Measurements from ENCODE around the gene EIF2AK3.

The EIF2AK3 gene

GRCh38 chr2:88540346-88540745 is 86.9 kb downstream of the EIF2AK3 start:
- no peak for TF ChIP-seq CTCF (IDR thresholded peaks at IDR 0.05)
- Histone ChIP-seq H3K27ac (no peak overlapping the region), H3K9me3 (no peaks in the 10 kb centered on the region), H3K27me3 (peaks cover 12% of the 10 kb centered on the region), H3K4me3 (ENCODE audit: low read depth in 1 of 2, low read length in 1 of 2) (no peak overlapping the region), H3K36me3 (no peaks in the 10 kb centered on the region), H3K4me1 (ENCODE audit: control insufficient read depth in 1 of 2, insufficient read depth in 1 of 2, low read depth in 1 of 2, low read length in 1 of 2) (no peaks in the 10 kb centered on the region)

- no peaks in the 10 kb centered on the region for H3K4me1 ChIP-seq (ENCODE audit: control insufficient read depth in 1 of 2, insufficient read depth in 1 of 2, low read depth in 1 of 2, low read length in 1 of 2)
- H3K27me3 ChIP-seq: peaks cover 12% of the 10 kb centered on the region
- no peak for TF ChIP-seq CTCF (IDR thresholded peaks at IDR 0.05)
- H3K4me3 ChIP-seq (ENCODE audit: low read depth in 1 of 2, low read length in 1 of 2): no peak overlapping the region
- no peaks in the 10 kb centered on the region for H3K36me3 ChIP-seq
- H3K27ac ChIP-seq: no peak overlapping the region
- H3K9me3 ChIP-seq: no peaks in the 10 kb centered on the region
Measured at GRCh38 chr2:88538362-88538917, 88.8 kb downstream of the EIF2AK3 start.

DNA sequence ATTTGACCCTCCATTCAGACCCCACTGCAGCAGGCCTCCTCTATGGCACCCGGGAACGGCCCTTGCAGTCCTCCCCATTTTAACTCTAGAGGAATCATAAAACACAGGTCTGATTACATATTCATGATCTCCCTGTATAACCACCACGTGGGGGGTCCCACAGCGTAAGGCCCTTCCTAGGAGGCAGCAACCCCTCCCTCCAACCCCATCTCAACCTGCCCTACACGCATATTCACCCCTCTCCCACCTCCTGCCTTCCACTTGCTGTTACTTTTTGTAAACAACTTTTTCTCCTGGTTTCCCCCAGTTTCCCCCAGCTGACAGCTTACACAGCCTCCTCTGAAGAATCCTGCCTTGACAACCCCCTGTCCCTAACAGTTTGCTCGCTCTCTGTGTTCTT is 89.6 kb downstream of the EIF2AK3 start:
- Histone ChIP-seq H3K4me1 (ENCODE audit: control insufficient read depth in 1 of 2, insufficient read depth in 1 of 2, low read depth in 1 of 2, low read length in 1 of 2) (no peaks in the 10 kb centered on the region), H3K9me3 (no peaks in the 10 kb centered on the region), H3K27me3 (peaks cover 12% of the 10 kb centered on the region), H3K4me3 (ENCODE audit: low read depth in 1 of 2, low read length in 1 of 2) (no peak overlapping the region), H3K36me3 (no peaks in the 10 kb centered on the region), H3K27ac (no peak overlapping the region)
- TF ChIP-seq CTCF (IDR thresholded peaks at IDR 0.05): no peak

DNA sequence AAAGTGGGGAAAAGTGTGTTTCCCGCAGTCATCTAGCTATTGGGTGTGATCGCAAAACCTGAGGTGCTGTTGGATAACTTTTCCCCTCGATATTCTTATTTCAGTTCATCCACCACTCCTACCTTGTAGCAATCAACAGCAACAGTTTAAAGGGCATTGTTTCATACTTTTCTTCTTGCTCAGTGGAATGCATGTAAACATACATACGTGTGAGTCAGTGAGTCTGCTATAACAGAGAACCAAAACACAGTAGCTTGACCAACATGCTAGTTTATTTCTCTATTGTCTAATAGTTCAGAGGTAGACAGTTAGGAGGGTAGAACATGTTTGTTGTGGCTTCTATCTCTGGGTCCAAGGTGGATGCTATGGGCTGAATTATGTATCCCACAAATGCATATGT is 97.2 kb downstream of the EIF2AK3 start:
- Histone ChIP-seq H3K27me3 (no peaks in the 10 kb centered on the region), H3K4me1 (ENCODE audit: control insufficient read depth in 1 of 2, insufficient read depth in 1 of 2, low read depth in 1 of 2, low read length in 1 of 2) (no peaks in the 10 kb centered on the region), H3K36me3 (no peaks in the 10 kb centered on the region), H3K27ac (no peak overlapping the region), H3K4me3 (ENCODE audit: low read depth in 1 of 2, low read length in 1 of 2) (no peak overlapping the region), H3K9me3 (no peaks in the 10 kb centered on the region)
- no peak for TF ChIP-seq CTCF (IDR thresholded peaks at IDR 0.05)

- H3K4me3 ChIP-seq (ENCODE audit: low read depth in 1 of 2, low read length in 1 of 2): no peak overlapping the region
- H3K27ac ChIP-seq: no peak overlapping the region
- H3K9me3 ChIP-seq: no peaks in the 10 kb centered on the region
- H3K36me3 ChIP-seq: no peaks in the 10 kb centered on the region
- H3K27me3 ChIP-seq: peaks cover 11% of the 10 kb centered on the region
- H3K4me1 ChIP-seq (ENCODE audit: control insufficient read depth in 1 of 2, insufficient read depth in 1 of 2, low read depth in 1 of 2, low read length in 1 of 2): no peaks in the 10 kb centered on the region
- TF ChIP-seq CTCF (IDR thresholded peaks at IDR 0.05): no peak
Measured at GRCh38 chr2:88521445-88522073, 105.7 kb downstream of the EIF2AK3 start.
